WTC11 (cell line): ENCODE data around the gene INSYN1. TPM values are rescaled to one million over a fixed set of nuclear protein-coding genes. Genes with fewer than 3 reads are reported as not detected.

ENCODE experiments used
- ATAC-seq: fragments of 200-7000 bp; cut with Tn5 transposase; 2 replicates; pipeline ENCODE4 v1.10.0; 2021; ENCODE audit warnings: mild to moderate bottlenecking, moderate library complexity
- CTCF ChIA-PET: fragments of 300-600 bp; sonication (Branson Sonifier 250); formaldehyde crosslinking; loops from one replicate; lab custom pipeline; 2021; ENCODE audit warnings: antibody characterized with exemption; lab: Charles Lee
- POLR2A ChIA-PET: fragments of 350-600 bp; sonication (Branson Sonifier 250); formaldehyde crosslinking; loops from one replicate; lab custom pipeline; 2021; ENCODE audit warnings: antibody characterized with exemption; lab: Charles Lee
- DNase-seq: peaks from one replicate; pipeline ENCODE4 v3.0.0; 2021; ENCODE audit warnings: low spot score
- H3K27ac Mint-ChIP-seq: 2 replicates; pipeline ENCODE4 v1.8.0; 2021; ENCODE audit warnings: mixed read lengths
- H3K27me3 Mint-ChIP-seq: 2 replicates; pipeline ENCODE4 v1.8.0; 2021; ENCODE audit warnings: low read depth, mild to moderate bottlenecking, moderate library complexity, mixed read lengths
- H3K36me3 Mint-ChIP-seq: 2 replicates; pipeline ENCODE4 v1.8.0; 2021; ENCODE audit warnings: mixed read lengths
- H3K4me1 Mint-ChIP-seq: 2 replicates; pipeline ENCODE4 v1.8.0; 2022; ENCODE audit warnings: mixed read lengths
- H3K4me3 Mint-ChIP-seq: 2 replicates; pipeline ENCODE4 v1.8.0; 2021; ENCODE audit warnings: mild to moderate bottlenecking, moderate library complexity, mixed read lengths
- H3K9me3 Mint-ChIP-seq: 2 replicates; pipeline ENCODE4 v1.8.0; 2021; ENCODE audit warnings: mixed read lengths
- CBFB ChIP-seq: sonication (generic); formaldehyde crosslinking; IDR thresholded peaks from 2 replicates; pipeline ENCODE4 v1.8.1; 2022; ENCODE audit warnings: mild to moderate bottlenecking, low read depth, missing genetic modification reagents
- CREB1 ChIP-seq: sonication (generic); formaldehyde crosslinking; IDR thresholded peaks from 2 replicates; pipeline ENCODE4 v1.8.0; 2023; ENCODE audit warnings: mild to moderate bottlenecking, missing genetic modification reagents
- CREM ChIP-seq: sonication (generic); formaldehyde crosslinking; IDR thresholded peaks from 2 replicates; pipeline ENCODE4 v1.8.1; 2022; ENCODE audit warnings: mild to moderate bottlenecking, missing genetic modification reagents, moderate library complexity
- EMX1 ChIP-seq: fragments of 250-450 bp; sonication (Bioruptor Pico); IDR thresholded peaks from 2 replicates; pipeline ENCODE4 v1.8.0; 2021; ENCODE audit warnings: mild to moderate bottlenecking
- HMGA2 ChIP-seq: fragments of 250-450 bp; sonication (Bioruptor Pico); IDR thresholded peaks from 2 replicates; pipeline ENCODE4 v1.4.0; 2021; ENCODE audit warnings: mild to moderate bottlenecking, moderate library complexity
- IRF2 ChIP-seq: sonication (generic); formaldehyde crosslinking; IDR thresholded peaks from 2 replicates; pipeline ENCODE4 v1.8.0; 2022; ENCODE audit warnings: low read depth, missing genetic modification reagents, borderline replicate concordance
- MXD4 ChIP-seq: fragments of 250-450 bp; sonication (Bioruptor Pico); IDR thresholded peaks from 2 replicates; pipeline ENCODE4 v1.8.0; 2021; ENCODE audit warnings: mild to moderate bottlenecking, moderate library complexity, borderline replicate concordance
- MYBL2 ChIP-seq: sonication (generic); formaldehyde crosslinking; IDR thresholded peaks from 2 replicates; pipeline ENCODE4 v1.8.1; 2023; ENCODE audit warnings: mild to moderate bottlenecking, moderate library complexity, missing genetic modification reagents
- SMAD3 ChIP-seq: sonication (generic); formaldehyde crosslinking; IDR thresholded peaks from 2 replicates; pipeline ENCODE4 v1.8.0; 2022; ENCODE audit warnings: missing genetic modification reagents, mild to moderate bottlenecking, borderline replicate concordance
- SMAD4 ChIP-seq: sonication (generic); formaldehyde crosslinking; IDR thresholded peaks from 2 replicates; pipeline ENCODE4 v1.8.0; 2022; ENCODE audit warnings: mild to moderate bottlenecking, missing genetic modification reagents
- SOX15 ChIP-seq: fragments of 250-450 bp; sonication (Bioruptor Pico); IDR thresholded peaks from 2 replicates; pipeline ENCODE4 v1.9.0; 2021; ENCODE audit warnings: mild to moderate bottlenecking
- SP1 ChIP-seq: sonication (generic); formaldehyde crosslinking; conservative IDR thresholded peaks from 2 replicates; pipeline ENCODE4 v1.8.1; 2022; ENCODE audit warnings: missing genetic modification reagents
- TCF7 ChIP-seq: sonication (generic); formaldehyde crosslinking; IDR thresholded peaks from 2 replicates; pipeline ENCODE4 v1.8.0; 2022; ENCODE audit warnings: mild to moderate bottlenecking, low read depth, missing genetic modification reagents, moderate library complexity
- TEAD4 ChIP-seq: sonication (generic); formaldehyde crosslinking; IDR thresholded peaks from 2 replicates; pipeline ENCODE4 v1.8.0; 2022; ENCODE audit warnings: mild to moderate bottlenecking, missing genetic modification reagents
- ZNF317 ChIP-seq: sonication (generic); formaldehyde crosslinking; IDR thresholded peaks from 2 replicates; pipeline ENCODE4 v1.8.1; 2023; ENCODE audit warnings: low read depth, mild to moderate bottlenecking, moderate library complexity, missing genetic modification reagents, borderline replicate concordance
- total RNA-seq: library from RNA; stranded (reverse); gene quantifications from 3 replicates; pipeline ENCODE4 v1.2.3, GENCODE V29; 2021
- TF ChIP-seq, protein P1 (sequence below): sonication (generic); formaldehyde crosslinking; IDR thresholded peaks from 2 replicates; pipeline ENCODE4 v1.8.1; 2023; ENCODE audit warnings: mild to moderate bottlenecking, missing genetic modification reagents, moderate library complexity
- TF ChIP-seq, protein P2 (sequence below): sonication (generic); formaldehyde crosslinking; IDR thresholded peaks from 2 replicates; pipeline ENCODE4 v1.8.0; 2023; ENCODE audit warnings: missing genetic modification reagents, mild to moderate bottlenecking, borderline replicate concordance
- TF ChIP-seq, protein P3 (sequence below): fragments of 200-600 bp; IDR thresholded peaks from 2 replicates; pipeline ENCODE4 v1.8.0; 2022; ENCODE audit warnings: antibody characterized with exemption
- TF ChIP-seq, protein P4 (sequence below): fragments of 250-450 bp; sonication (Bioruptor Pico); IDR thresholded peaks from 2 replicates; pipeline ENCODE4 v1.9.0; 2021; ENCODE audit warnings: moderate library complexity, mild to moderate bottlenecking, inconsistent platforms, borderline replicate concordance
- TF ChIP-seq, protein P5 (sequence below): sonication (generic); formaldehyde crosslinking; IDR thresholded peaks from 2 replicates; pipeline ENCODE4 v1.8.0; 2022; ENCODE audit warnings: mild to moderate bottlenecking, missing genetic modification reagents
- TF ChIP-seq, protein P6 (sequence below): fragments of 250-450 bp; sonication (Bioruptor Pico); IDR thresholded peaks from 2 replicates; pipeline ENCODE4 v1.8.0; 2021; ENCODE audit warnings: mild to moderate bottlenecking
- TF ChIP-seq, protein P7 (sequence below): sonication (generic); formaldehyde crosslinking; IDR thresholded peaks from 2 replicates; pipeline ENCODE4 v1.8.1; 2022; ENCODE audit warnings: low read depth, mild to moderate bottlenecking, moderate library complexity, missing genetic modification reagents, borderline replicate concordance

The INSYN1 gene
- total RNA-seq, 1 experiment from 2014 or later: 11.9 TPM

DNA sequence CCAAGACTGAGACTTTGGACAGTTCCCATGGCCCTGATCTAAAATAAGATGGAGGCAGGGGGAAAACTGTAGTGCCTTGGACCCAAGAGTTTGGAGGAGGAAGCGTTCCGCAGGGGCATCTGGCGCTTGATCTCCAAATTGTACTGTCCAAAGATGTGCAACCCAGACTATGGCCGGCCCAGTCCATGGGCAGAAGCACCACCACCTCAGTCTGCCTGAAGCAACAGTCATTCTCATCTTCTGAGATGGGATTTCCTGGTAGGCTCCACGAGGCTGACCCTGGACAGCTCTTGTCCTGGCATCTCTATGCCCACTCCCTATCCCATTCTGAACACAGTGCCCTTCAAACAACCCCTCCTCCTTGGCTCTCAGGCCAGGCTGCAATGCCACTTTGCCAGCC is 3.6 kb downstream of the INSYN1 start:
- Mint-ChIP-seq H3K9me3 (no peaks in the 10 kb centered on the region), H3K27ac (no peak overlapping the region), H3K36me3 (no peaks in the 10 kb centered on the region), H3K4me1 (peaks cover 53% of the 10 kb centered on the region), H3K4me3 (no peak overlapping the region), H3K27me3 (peaks cover 24% of the 10 kb centered on the region)
- CTCF ChIA-PET: interaction anchor here (0.9 to 6.7 kb wide), 4 partner anchors 13 to 118 kb away, joined by 4 to 32 read pairs (median 6); no protein-coding TSS in a partner anchor
- POLR2A ChIA-PET: no interaction called here
- DNase-seq: no peak
- TF ChIP-seq SOX15 (CRISPR knock-in tag) (no peak), MXD4 (CRISPR knock-in tag) (no peak), EMX1 (CRISPR knock-in tag) (no peak), CREB1 (CRISPR knock-in tag) (no peak), TCF7 (no peak), TEAD4 (CRISPR knock-in tag) (no peak), MYBL2 (CRISPR knock-in tag) (no peak), SMAD4 (CRISPR knock-in tag) (no peak), HMGA2 (CRISPR knock-in tag) (no peak)
- TF ChIP-seq, protein P1, sequence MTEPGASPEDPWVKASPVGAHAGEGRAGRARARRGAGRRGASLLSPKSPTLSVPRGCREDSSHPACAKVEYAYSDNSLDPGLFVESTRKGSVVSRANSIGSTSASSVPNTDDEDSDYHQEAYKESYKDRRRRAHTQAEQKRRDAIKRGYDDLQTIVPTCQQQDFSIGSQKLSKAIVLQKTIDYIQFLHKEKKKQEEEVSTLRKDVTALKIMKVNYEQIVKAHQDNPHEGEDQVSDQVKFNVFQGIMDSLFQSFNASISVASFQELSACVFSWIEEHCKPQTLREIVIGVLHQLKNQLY (CRISPR knock-in tag): no peak
- TF ChIP-seq, protein P2, sequence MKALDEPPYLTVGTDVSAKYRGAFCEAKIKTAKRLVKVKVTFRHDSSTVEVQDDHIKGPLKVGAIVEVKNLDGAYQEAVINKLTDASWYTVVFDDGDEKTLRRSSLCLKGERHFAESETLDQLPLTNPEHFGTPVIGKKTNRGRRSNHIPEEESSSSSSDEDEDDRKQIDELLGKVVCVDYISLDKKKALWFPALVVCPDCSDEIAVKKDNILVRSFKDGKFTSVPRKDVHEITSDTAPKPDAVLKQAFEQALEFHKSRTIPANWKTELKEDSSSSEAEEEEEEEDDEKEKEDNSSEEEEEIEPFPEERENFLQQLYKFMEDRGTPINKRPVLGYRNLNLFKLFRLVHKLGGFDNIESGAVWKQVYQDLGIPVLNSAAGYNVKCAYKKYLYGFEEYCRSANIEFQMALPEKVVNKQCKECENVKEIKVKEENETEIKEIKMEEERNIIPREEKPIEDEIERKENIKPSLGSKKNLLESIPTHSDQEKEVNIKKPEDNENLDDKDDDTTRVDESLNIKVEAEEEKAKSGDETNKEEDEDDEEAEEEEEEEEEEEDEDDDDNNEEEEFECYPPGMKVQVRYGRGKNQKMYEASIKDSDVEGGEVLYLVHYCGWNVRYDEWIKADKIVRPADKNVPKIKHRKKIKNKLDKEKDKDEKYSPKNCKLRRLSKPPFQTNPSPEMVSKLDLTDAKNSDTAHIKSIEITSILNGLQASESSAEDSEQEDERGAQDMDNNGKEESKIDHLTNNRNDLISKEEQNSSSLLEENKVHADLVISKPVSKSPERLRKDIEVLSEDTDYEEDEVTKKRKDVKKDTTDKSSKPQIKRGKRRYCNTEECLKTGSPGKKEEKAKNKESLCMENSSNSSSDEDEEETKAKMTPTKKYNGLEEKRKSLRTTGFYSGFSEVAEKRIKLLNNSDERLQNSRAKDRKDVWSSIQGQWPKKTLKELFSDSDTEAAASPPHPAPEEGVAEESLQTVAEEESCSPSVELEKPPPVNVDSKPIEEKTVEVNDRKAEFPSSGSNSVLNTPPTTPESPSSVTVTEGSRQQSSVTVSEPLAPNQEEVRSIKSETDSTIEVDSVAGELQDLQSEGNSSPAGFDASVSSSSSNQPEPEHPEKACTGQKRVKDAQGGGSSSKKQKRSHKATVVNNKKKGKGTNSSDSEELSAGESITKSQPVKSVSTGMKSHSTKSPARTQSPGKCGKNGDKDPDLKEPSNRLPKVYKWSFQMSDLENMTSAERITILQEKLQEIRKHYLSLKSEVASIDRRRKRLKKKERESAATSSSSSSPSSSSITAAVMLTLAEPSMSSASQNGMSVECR (CRISPR knock-in tag): no peak
- no peak for ATAC-seq

DNA sequence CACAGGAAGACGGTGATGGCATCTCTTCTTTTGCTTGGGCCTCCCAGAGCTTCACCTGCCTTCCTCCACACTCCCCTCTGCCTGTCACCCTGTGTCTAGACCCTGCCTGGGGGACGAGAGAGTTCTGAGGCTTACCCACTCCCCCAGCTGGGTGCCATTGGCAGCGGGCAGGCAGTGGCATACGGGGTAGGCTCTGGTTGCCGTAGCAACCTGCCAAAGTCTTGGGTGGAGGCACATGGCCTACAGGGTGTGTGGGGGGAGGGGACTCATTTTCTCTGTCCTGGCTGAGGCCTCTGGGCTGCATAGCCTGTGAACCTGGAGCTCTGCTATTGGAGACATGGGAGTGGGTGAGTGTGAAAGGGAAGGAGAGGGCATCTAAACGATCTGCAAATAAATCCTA is 4.4 kb downstream of the INSYN1 start:
- peaks cover 17% of the 10 kb centered on the region for H3K27me3 Mint-ChIP-seq
- no peak for ATAC-seq
- H3K4me1 Mint-ChIP-seq: peaks cover 53% of the 10 kb centered on the region
- DNase-seq: no peak
- ChIA-PET CTCF (interaction anchor here (0.7 to 6.7 kb wide), 7 partner anchors 33 to 179 kb away, joined by 3 to 32 read pairs (median 5); no protein-coding TSS in a partner anchor), POLR2A (no interaction called here)
- no peak overlapping the region for H3K27ac Mint-ChIP-seq
- no peak overlapping the region for H3K4me3 Mint-ChIP-seq
- H3K36me3 Mint-ChIP-seq: no peaks in the 10 kb centered on the region
- H3K9me3 Mint-ChIP-seq: no peaks in the 10 kb centered on the region
- no peak for TF ChIP-seq SP1
- TF ChIP-seq, protein P3, sequence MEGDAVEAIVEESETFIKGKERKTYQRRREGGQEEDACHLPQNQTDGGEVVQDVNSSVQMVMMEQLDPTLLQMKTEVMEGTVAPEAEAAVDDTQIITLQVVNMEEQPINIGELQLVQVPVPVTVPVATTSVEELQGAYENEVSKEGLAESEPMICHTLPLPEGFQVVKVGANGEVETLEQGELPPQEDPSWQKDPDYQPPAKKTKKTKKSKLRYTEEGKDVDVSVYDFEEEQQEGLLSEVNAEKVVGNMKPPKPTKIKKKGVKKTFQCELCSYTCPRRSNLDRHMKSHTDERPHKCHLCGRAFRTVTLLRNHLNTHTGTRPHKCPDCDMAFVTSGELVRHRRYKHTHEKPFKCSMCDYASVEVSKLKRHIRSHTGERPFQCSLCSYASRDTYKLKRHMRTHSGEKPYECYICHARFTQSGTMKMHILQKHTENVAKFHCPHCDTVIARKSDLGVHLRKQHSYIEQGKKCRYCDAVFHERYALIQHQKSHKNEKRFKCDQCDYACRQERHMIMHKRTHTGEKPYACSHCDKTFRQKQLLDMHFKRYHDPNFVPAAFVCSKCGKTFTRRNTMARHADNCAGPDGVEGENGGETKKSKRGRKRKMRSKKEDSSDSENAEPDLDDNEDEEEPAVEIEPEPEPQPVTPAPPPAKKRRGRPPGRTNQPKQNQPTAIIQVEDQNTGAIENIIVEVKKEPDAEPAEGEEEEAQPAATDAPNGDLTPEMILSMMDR: no peak
- TF ChIP-seq IRF2 (CRISPR knock-in tag): no peak
- TF ChIP-seq CREM (CRISPR knock-in tag): no peak
- TF ChIP-seq, protein P4, sequence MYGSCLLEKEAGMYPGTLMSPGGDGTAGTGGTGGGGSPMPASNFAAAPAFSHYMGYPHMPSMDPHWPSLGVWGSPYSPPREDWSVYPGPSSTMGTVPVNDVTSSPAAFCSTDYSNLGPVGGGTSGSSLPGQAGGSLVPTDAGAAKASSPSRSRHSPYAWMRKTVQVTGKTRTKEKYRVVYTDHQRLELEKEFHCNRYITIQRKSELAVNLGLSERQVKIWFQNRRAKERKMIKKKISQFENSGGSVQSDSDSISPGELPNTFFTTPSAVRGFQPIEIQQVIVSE (CRISPR knock-in tag): no peak
- TF ChIP-seq, protein P5, sequence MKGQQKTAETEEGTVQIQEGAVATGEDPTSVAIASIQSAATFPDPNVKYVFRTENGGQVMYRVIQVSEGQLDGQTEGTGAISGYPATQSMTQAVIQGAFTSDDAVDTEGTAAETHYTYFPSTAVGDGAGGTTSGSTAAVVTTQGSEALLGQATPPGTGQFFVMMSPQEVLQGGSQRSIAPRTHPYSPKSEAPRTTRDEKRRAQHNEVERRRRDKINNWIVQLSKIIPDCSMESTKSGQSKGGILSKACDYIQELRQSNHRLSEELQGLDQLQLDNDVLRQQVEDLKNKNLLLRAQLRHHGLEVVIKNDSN (CRISPR knock-in tag): no peak
- TF ChIP-seq CBFB (CRISPR knock-in tag): no peak
- TF ChIP-seq, protein P6, sequence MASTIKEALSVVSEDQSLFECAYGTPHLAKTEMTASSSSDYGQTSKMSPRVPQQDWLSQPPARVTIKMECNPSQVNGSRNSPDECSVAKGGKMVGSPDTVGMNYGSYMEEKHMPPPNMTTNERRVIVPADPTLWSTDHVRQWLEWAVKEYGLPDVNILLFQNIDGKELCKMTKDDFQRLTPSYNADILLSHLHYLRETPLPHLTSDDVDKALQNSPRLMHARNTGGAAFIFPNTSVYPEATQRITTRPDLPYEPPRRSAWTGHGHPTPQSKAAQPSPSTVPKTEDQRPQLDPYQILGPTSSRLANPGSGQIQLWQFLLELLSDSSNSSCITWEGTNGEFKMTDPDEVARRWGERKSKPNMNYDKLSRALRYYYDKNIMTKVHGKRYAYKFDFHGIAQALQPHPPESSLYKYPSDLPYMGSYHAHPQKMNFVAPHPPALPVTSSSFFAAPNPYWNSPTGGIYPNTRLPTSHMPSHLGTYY (CRISPR knock-in tag): no peak
- TF ChIP-seq ZNF317 (CRISPR knock-in tag): no peak
- TF ChIP-seq, protein P7, sequence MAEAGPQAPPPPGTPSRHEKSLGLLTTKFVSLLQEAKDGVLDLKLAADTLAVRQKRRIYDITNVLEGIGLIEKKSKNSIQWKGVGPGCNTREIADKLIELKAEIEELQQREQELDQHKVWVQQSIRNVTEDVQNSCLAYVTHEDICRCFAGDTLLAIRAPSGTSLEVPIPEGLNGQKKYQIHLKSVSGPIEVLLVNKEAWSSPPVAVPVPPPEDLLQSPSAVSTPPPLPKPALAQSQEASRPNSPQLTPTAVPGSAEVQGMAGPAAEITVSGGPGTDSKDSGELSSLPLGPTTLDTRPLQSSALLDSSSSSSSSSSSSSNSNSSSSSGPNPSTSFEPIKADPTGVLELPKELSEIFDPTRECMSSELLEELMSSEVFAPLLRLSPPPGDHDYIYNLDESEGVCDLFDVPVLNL (CRISPR knock-in tag): no peak
- no peak for TF ChIP-seq SMAD3 (CRISPR knock-in tag)
